Measurements from ENCODE around the gene DHX32.

- TF ChIP-seq CTCF (IDR thresholded peaks at IDR 0.05 in 4 of 5, conservative IDR thresholded peaks at IDR 0.05 in 1 of 5) (no peak), POLR2A (IDR thresholded peaks at IDR 0.05) (no peak)
These were observed 81.5 kb downstream of the DHX32 start for GRCh38 chr10:125799451-125800182.

Data from gastrocnemius medialis (tissue), 4 donors.